Measurements from ENCODE around the gene HMGCS2. TPM values are rescaled to one million over a fixed set of nuclear protein-coding genes. Genes with fewer than 3 reads are reported as not detected.

The HMGCS2 gene
- 0.32 TPM for total RNA-seq
- long read RNA-seq, partial matches to known transcripts, result 0 of 1 reads
- long read RNA-seq, other reads (novel, unspliced or antisense), result 1 of 1 reads

- ATAC-seq, result peak; percentile 71 to 74
- Histone ChIP-seq H3K36me3 (no peaks in the 10 kb centered on the region), H3K4me1 (peaks cover 21% of the 10 kb centered on the region), H3K27ac (no peak within 1 kb of the TSS), H3K27me3 (ENCODE audit: low read depth) (no peaks in the 10 kb centered on the region), H3K4me3 (no peak within 1 kb of the TSS), H3K9me3 (no peaks in the 10 kb centered on the region)
- no peak for DNase-seq
- no peak for TF ChIP-seq CTCF (IDR thresholded peaks at IDR 0.05)
- intact Hi-C loops (cut with DNase I), result no loop called here
Observed at GRCh38 chr1:119768778-119769177, at the start of gene HMGCS2. Gene HMGCS2 (minus strand): TSS chr1:119768905. CDS start chr1:119768844, 61 bp downstream.

- Histone ChIP-seq H3K36me3 (no peaks in the 10 kb centered on the region), H3K4me1 (no peaks in the 10 kb centered on the region), H3K4me3 (no peak overlapping the region), H3K27me3 (ENCODE audit: low read depth) (peaks cover 5% of the 10 kb centered on the region), H3K27ac (no peak overlapping the region), H3K9me3 (no peaks in the 10 kb centered on the region)
- DNase-seq, result no peak
- intact Hi-C loops (cut with DNase I), result no loop called here
- ATAC-seq, result no peak
- no peak for TF ChIP-seq CTCF (IDR thresholded peaks at IDR 0.05)
Observed at GRCh38 chr1:119818181-119818580, 49.5 kb upstream of the HMGCS2 start.

- intact Hi-C loops (cut with DNase I), result no loop called here
- no peak for ATAC-seq
- H3K9me3 ChIP-seq, result no peaks in the 10 kb centered on the region
- H3K4me3 ChIP-seq, result no peak overlapping the region
- no peaks in the 10 kb centered on the region for H3K36me3 ChIP-seq
- H3K27me3 ChIP-seq (ENCODE audit: low read depth), result no peaks in the 10 kb centered on the region
- H3K27ac ChIP-seq, result no peak overlapping the region
- H3K4me1 ChIP-seq, result no peaks in the 10 kb centered on the region
- no peak for DNase-seq
- TF ChIP-seq CTCF (IDR thresholded peaks at IDR 0.05), result no peak
Observed at GRCh38 chr1:119816407-119816806, 47.7 kb upstream of the HMGCS2 start.

- DNase-seq (no peak), ATAC-seq (no peak)
- Histone ChIP-seq H3K4me1 (no peaks in the 10 kb centered on the region), H3K36me3 (no peaks in the 10 kb centered on the region), H3K9me3 (no peaks in the 10 kb centered on the region), H3K27me3 (ENCODE audit: low read depth) (no peaks in the 10 kb centered on the region), H3K4me3 (no peak overlapping the region), H3K27ac (no peak overlapping the region)
- TF ChIP-seq CTCF (IDR thresholded peaks at IDR 0.05), result no peak
- intact Hi-C loops (cut with DNase I), result no loop called here
Observed at GRCh38 chr1:119815928-119816327, 47.2 kb upstream of the HMGCS2 start.

GRCh38 chr1:119815361-119815760 lies 46.7 kb upstream of the HMGCS2 start:
- no peaks in the 10 kb centered on the region for H3K9me3 ChIP-seq
- intact Hi-C loops (cut with DNase I), result no loop called here
- DNase-seq (no peak), ATAC-seq (no peak)
- no peak for TF ChIP-seq CTCF (IDR thresholded peaks at IDR 0.05)
- no peak overlapping the region for H3K27ac ChIP-seq
- no peak overlapping the region for H3K4me3 ChIP-seq
- no peaks in the 10 kb centered on the region for H3K36me3 ChIP-seq
- H3K27me3 ChIP-seq (ENCODE audit: low read depth), result no peaks in the 10 kb centered on the region
- H3K4me1 ChIP-seq, result no peaks in the 10 kb centered on the region

GRCh38 chr1:119814288-119814687 lies 45.6 kb upstream of the HMGCS2 start:
- intact Hi-C loops (cut with DNase I), result no loop called here
- Histone ChIP-seq H3K4me1 (no peaks in the 10 kb centered on the region), H3K9me3 (no peaks in the 10 kb centered on the region), H3K4me3 (no peak overlapping the region), H3K27ac (no peak overlapping the region), H3K36me3 (no peaks in the 10 kb centered on the region), H3K27me3 (ENCODE audit: low read depth) (no peaks in the 10 kb centered on the region)
- DNase-seq (no peak), ATAC-seq (no peak)
- TF ChIP-seq CTCF (IDR thresholded peaks at IDR 0.05), result no peak

Data from lower lobe of right lung (tissue), 2 donors.